D721Med (cell line): ENCODE measurements around the gene MKRN2.
"Not testable (repeated sequence)": the region's sequence is repeated elsewhere in the genome, so short reads cannot be mapped to it uniquely, and the experiment has no call there.

Experiments used
- DNase-seq: peaks from one replicate; pipeline ENCODE4 v3.0.0; 2011; ENCODE audit warnings: low spot score; ENCODE audit not compliant: insufficient read length
- FAIRE-seq: peaks from 2 replicates; lab custom pipeline; 2011; peaks lifted over from hg19 to GRCh38; lab: Jason Lieb, UNC
- CTCF ChIP-seq: IDR thresholded peaks from 2 replicates; pipeline ENCODE4 v1.5.1; 2012; ENCODE audit warnings: mild to moderate bottlenecking, control low read depth; ENCODE audit not compliant: insufficient read depth; ENCODE audit errors: missing control alignments

Gene MKRN2

GRCh38 chr3:12628813-12629212 lies 71.9 kb downstream of the MKRN2 start:
- TF ChIP-seq CTCF = no peak
- no peak for FAIRE-seq
- no peak for DNase-seq

GRCh38 chr3:12629560-12629959 lies 72.7 kb downstream of the MKRN2 start:
- DNase-seq = no peak
- no peak for TF ChIP-seq CTCF
- FAIRE-seq = no peak

GRCh38 chr3:12630292-12630691 lies 73.4 kb downstream of the MKRN2 start:
- FAIRE-seq (no peak), DNase-seq (no peak)
- no peak for TF ChIP-seq CTCF

- not testable (repeated sequence) for FAIRE-seq, DNase-seq
These were observed 74.0 kb downstream of the MKRN2 start for GRCh38 chr3:12630843-12631242.

GRCh38 chr3:12632523-12632922 lies 75.6 kb downstream of the MKRN2 start:
- no peak for TF ChIP-seq CTCF
- DNase-seq = no peak
- no peak for FAIRE-seq

- DNase-seq (no peak), FAIRE-seq (no peak)
- no peak for TF ChIP-seq CTCF
These were observed 76.2 kb downstream of the MKRN2 start for GRCh38 chr3:12633108-12633507.
